ENCODE data around the gene NAALADL2. TPM values are rescaled to one million over a fixed set of nuclear protein-coding genes. Genes with fewer than 3 reads are reported as not detected.
A peak's percentile ranks its signal among the peaks of the same experiment; 100 is the strongest.

NAALADL2 gene
- total and polyA plus RNA-seq, 4 donors = 0.28 to 4.6 (median 3.1) TPM

DNA sequence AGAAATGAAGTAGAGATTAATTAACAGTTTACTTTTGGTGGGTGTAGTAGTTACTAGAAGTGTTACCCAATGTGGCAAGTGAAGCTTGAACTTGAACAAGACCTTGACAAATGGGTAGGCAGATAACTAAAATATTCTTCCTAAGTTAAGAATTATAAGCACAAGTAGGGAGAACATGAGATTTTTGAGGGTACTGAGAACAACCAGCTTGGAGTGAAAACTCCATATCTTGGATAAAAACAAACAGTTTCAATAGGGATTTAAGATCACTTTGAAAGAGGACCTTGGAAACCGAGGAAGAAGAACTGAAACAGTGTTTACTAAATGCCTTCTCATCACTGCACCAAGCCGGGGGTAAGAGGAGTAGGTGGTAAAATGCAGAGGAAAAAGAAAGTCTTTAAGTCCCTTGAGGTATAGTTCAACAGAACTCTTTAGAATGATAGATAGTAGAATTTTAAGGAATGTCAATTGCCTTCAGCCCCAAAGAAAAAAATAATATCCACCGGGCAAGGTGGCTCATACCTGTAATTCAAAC is 496.7 kb downstream of the NAALADL2 start:
- H3K4me1 ChIP-seq (ENCODE audit: control insufficient read depth in 4 of 4, insufficient read depth in 4 of 4, low read length in 3 of 4) = peaks cover 0 to 8% (median 0%) of the 10 kb centered on the region in 4 donors
- no peaks in the 10 kb centered on the region for H3K36me3 ChIP-seq (ENCODE audit: control insufficient read depth in 4 of 4, insufficient read depth in 3 of 4, low read depth in 1 of 4, low read length in 3 of 4)
- H3K9me3 ChIP-seq (ENCODE audit: control insufficient read depth in 4 of 4, low read length in 3 of 4) = no peaks in the 10 kb centered on the region
- no peak for DNase-seq (ENCODE audit: low spot score)
- no peak for TF ChIP-seq GABPA (IDR thresholded peaks at IDR 0.05 in 1 of 2, conservative IDR thresholded peaks at IDR 0.05 in 1 of 2)
- TF ChIP-seq NR2F2 (IDR thresholded peaks at IDR 0.05) = no peak
- TF ChIP-seq, protein P1, sequence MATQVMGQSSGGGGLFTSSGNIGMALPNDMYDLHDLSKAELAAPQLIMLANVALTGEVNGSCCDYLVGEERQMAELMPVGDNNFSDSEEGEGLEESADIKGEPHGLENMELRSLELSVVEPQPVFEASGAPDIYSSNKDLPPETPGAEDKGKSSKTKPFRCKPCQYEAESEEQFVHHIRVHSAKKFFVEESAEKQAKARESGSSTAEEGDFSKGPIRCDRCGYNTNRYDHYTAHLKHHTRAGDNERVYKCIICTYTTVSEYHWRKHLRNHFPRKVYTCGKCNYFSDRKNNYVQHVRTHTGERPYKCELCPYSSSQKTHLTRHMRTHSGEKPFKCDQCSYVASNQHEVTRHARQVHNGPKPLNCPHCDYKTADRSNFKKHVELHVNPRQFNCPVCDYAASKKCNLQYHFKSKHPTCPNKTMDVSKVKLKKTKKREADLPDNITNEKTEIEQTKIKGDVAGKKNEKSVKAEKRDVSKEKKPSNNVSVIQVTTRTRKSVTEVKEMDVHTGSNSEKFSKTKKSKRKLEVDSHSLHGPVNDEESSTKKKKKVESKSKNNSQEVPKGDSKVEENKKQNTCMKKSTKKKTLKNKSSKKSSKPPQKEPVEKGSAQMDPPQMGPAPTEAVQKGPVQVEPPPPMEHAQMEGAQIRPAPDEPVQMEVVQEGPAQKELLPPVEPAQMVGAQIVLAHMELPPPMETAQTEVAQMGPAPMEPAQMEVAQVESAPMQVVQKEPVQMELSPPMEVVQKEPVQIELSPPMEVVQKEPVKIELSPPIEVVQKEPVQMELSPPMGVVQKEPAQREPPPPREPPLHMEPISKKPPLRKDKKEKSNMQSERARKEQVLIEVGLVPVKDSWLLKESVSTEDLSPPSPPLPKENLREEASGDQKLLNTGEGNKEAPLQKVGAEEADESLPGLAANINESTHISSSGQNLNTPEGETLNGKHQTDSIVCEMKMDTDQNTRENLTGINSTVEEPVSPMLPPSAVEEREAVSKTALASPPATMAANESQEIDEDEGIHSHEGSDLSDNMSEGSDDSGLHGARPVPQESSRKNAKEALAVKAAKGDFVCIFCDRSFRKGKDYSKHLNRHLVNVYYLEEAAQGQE (IDR thresholded peaks at IDR 0.05) = no peak
- no peaks in the 10 kb centered on the region for H3K27me3 ChIP-seq (ENCODE audit: control insufficient read depth in 4 of 4, insufficient read depth in 4 of 4, low read length in 3 of 4)
- WGBS = 93% methylated on average over 3 of the region's 3 CpGs
- no peak overlapping the region for H3K27ac ChIP-seq (ENCODE audit: low read depth in 1 of 2, low read length in 2 of 2)
- H3K4me3 ChIP-seq (ENCODE audit: low read depth in 1 of 3, low read length in 3 of 3) = no peak overlapping the region
- H3K9ac ChIP-seq (ENCODE audit: low read depth in 1 of 2, low read length in 2 of 2) = no peak overlapping the region

- H3K4me1 ChIP-seq (ENCODE audit: control insufficient read depth in 4 of 4, insufficient read depth in 4 of 4, low read length in 3 of 4) = peaks cover 0 to 8% (median 0%) of the 10 kb centered on the region in 4 donors
- H3K9ac ChIP-seq (ENCODE audit: low read depth in 1 of 2, low read length in 2 of 2) = no peak overlapping the region
- TF ChIP-seq ATF3 (IDR thresholded peaks at IDR 0.05) = peak; percentile 23
- TF ChIP-seq SP1 (IDR thresholded peaks at IDR 0.05) = peak; percentile 53
- peak; percentile 76 for TF ChIP-seq FOXA2 (IDR thresholded peaks at IDR 0.05)
- no peak for TF ChIP-seq NR2F2 (IDR thresholded peaks at IDR 0.05)
- peak in 1 of 2 donors; percentile 21 for TF ChIP-seq RAD21 (IDR thresholded peaks at IDR 0.05)
- peak in 1 of 2 donors; percentile 38 for TF ChIP-seq EGR1 (IDR thresholded peaks at IDR 0.05; ENCODE audit: low read depth in 2 of 2)
- TF ChIP-seq MAX (IDR thresholded peaks at IDR 0.05) = no peak
- peak in 1 of 2 donors; percentile 62 for TF ChIP-seq JUND (IDR thresholded peaks at IDR 0.05)
- TF ChIP-seq FOXA1 (IDR thresholded peaks at IDR 0.05) = peak; percentile 65
- TF ChIP-seq, protein P2, sequence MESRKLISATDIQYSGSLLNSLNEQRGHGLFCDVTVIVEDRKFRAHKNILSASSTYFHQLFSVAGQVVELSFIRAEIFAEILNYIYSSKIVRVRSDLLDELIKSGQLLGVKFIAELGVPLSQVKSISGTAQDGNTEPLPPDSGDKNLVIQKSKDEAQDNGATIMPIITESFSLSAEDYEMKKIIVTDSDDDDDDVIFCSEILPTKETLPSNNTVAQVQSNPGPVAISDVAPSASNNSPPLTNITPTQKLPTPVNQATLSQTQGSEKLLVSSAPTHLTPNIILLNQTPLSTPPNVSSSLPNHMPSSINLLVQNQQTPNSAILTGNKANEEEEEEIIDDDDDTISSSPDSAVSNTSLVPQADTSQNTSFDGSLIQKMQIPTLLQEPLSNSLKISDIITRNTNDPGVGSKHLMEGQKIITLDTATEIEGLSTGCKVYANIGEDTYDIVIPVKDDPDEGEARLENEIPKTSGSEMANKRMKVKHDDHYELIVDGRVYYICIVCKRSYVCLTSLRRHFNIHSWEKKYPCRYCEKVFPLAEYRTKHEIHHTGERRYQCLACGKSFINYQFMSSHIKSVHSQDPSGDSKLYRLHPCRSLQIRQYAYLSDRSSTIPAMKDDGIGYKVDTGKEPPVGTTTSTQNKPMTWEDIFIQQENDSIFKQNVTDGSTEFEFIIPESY (IDR thresholded peaks at IDR 0.05) = no peak
- TF ChIP-seq, protein P1 (IDR thresholded peaks at IDR 0.05) = peak; percentile 52
- peak in 1 of 2 donors; percentile 32 for TF ChIP-seq RXRA (IDR thresholded peaks at IDR 0.05)
- TF ChIP-seq, protein P3, sequence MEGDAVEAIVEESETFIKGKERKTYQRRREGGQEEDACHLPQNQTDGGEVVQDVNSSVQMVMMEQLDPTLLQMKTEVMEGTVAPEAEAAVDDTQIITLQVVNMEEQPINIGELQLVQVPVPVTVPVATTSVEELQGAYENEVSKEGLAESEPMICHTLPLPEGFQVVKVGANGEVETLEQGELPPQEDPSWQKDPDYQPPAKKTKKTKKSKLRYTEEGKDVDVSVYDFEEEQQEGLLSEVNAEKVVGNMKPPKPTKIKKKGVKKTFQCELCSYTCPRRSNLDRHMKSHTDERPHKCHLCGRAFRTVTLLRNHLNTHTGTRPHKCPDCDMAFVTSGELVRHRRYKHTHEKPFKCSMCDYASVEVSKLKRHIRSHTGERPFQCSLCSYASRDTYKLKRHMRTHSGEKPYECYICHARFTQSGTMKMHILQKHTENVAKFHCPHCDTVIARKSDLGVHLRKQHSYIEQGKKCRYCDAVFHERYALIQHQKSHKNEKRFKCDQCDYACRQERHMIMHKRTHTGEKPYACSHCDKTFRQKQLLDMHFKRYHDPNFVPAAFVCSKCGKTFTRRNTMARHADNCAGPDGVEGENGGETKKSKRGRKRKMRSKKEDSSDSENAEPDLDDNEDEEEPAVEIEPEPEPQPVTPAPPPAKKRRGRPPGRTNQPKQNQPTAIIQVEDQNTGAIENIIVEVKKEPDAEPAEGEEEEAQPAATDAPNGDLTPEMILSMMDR (IDR thresholded peaks at IDR 0.05; ENCODE audit: low read depth, low read length, missing input control) = no peak
- TF ChIP-seq HNF4G (IDR thresholded peaks at IDR 0.05) = no peak
- TF ChIP-seq GABPA (IDR thresholded peaks at IDR 0.05 in 1 of 2, conservative IDR thresholded peaks at IDR 0.05 in 1 of 2) = no peak
- H3K27me3 ChIP-seq (ENCODE audit: control insufficient read depth in 4 of 4, insufficient read depth in 4 of 4, low read length in 3 of 4) = no peaks in the 10 kb centered on the region
- DNase-seq (ENCODE audit: low spot score) = no peak
- no peaks in the 10 kb centered on the region for H3K36me3 ChIP-seq (ENCODE audit: control insufficient read depth in 4 of 4, insufficient read depth in 3 of 4, low read depth in 1 of 4, low read length in 3 of 4)
- H3K9me3 ChIP-seq (ENCODE audit: control insufficient read depth in 4 of 4, low read length in 3 of 4) = no peaks in the 10 kb centered on the region
- H3K4me3 ChIP-seq (ENCODE audit: low read depth in 1 of 3, low read length in 3 of 3) = peak overlapping the region in 2 of 3 donors; percentile 47 to 53
- H3K27ac ChIP-seq (ENCODE audit: low read depth in 1 of 2, low read length in 2 of 2) = peak overlapping the region; percentile 35 to 42
- 26% methylated on average over 3 of the region's 3 CpGs for WGBS
Observed at GRCh38 chr3:175356899-175357324, 497.8 kb downstream of the NAALADL2 start.

All from liver (tissue), 9 donors.